Neutrophil (primary cell): ENCODE data around the gene JCAD.

Source experiments
- H3K27ac ChIP-seq: fragments of 200-600 bp; sonication (generic); 2 replicates; pipeline ENCODE4 v1.5.1; 2016; ENCODE audit warnings: mild to moderate bottlenecking, moderate library complexity
- H3K27me3 ChIP-seq: fragments of 200-600 bp; sonication (generic); 2 replicates; pipeline ENCODE4 v1.6.0; 2016; ENCODE audit warnings: mild to moderate bottlenecking
- H3K36me3 ChIP-seq: fragments of 200-600 bp; sonication (generic); 2 replicates; pipeline ENCODE4 v1.5.1; 2017
- H3K4me1 ChIP-seq, 2 experiments: fragments of 200-600 bp in 1 of 2; sonication (generic) in 1 of 2; 1 replicate in 1 of 2; 2 replicates in 1 of 2; pipeline versions ENCODE4 v1.5.1 to v1.6.1; 2013 to 2016; ENCODE audit warnings: low read depth in 1 of 2, low read length in 1 of 2, mild to moderate bottlenecking in 1 of 2, moderate library complexity in 1 of 2; ENCODE audit not compliant: control insufficient read depth in 1 of 2, insufficient read depth in 1 of 2
- H3K4me3 ChIP-seq, 2 experiments: fragments of 200-600 bp in 1 of 2; sonication (generic) in 1 of 2; 1 replicate in 1 of 2; 2 replicates in 1 of 2; pipeline ENCODE4 v1.5.1; 2013 to 2016; ENCODE audit warnings: low read depth in 1 of 2, low read length in 1 of 2, mild to moderate bottlenecking in 1 of 2, moderate library complexity in 1 of 2
- H3K9me3 ChIP-seq: fragments of 200-600 bp; sonication (generic); 2 replicates; pipeline ENCODE4 v1.5.1; 2016
- CTCF ChIP-seq: fragments of 200-600 bp; sonication (generic); IDR thresholded peaks from 2 replicates; pipeline ENCODE4 v1.5.1; 2016; ENCODE audit warnings: antibody characterized with exemption

Gene JCAD

GRCh38 chr10:29992914-29993313 lies 66.5 kb downstream of the JCAD start:
- Histone ChIP-seq H3K27me3 (peaks cover 38% of the 10 kb centered on the region), H3K27ac (no peak overlapping the region), H3K4me1 (no peaks in the 10 kb centered on the region), H3K9me3 (no peaks in the 10 kb centered on the region), H3K36me3 (no peaks in the 10 kb centered on the region), H3K4me3 (no peak overlapping the region)
- TF ChIP-seq CTCF: no peak

GRCh38 chr10:29991382-29991781 lies 68.0 kb downstream of the JCAD start:
- TF ChIP-seq CTCF: no peak
- no peak overlapping the region for H3K27ac ChIP-seq

GRCh38 chr10:29987471-29987870 lies 71.9 kb downstream of the JCAD start:
- no peaks in the 10 kb centered on the region for H3K36me3 ChIP-seq
- H3K4me3 ChIP-seq: no peak overlapping the region
- H3K27ac ChIP-seq: no peak overlapping the region
- TF ChIP-seq CTCF: no peak
- H3K4me1 ChIP-seq: no peaks in the 10 kb centered on the region
- no peaks in the 10 kb centered on the region for H3K9me3 ChIP-seq
- H3K27me3 ChIP-seq: peaks cover 6% of the 10 kb centered on the region

More at GRCh38 chr10:29991382-29991781, 68.0 kb downstream of the JCAD start:
- no peaks in the 10 kb centered on the region for H3K9me3 ChIP-seq
- no peaks in the 10 kb centered on the region for H3K36me3 ChIP-seq
- peaks cover 23% of the 10 kb centered on the region for H3K27me3 ChIP-seq
- no peak overlapping the region for H3K4me3 ChIP-seq
- H3K4me1 ChIP-seq: no peaks in the 10 kb centered on the region

- Histone ChIP-seq H3K27me3 (peaks cover 3% of the 10 kb centered on the region), H3K4me1 (no peaks in the 10 kb centered on the region), H3K4me3 (no peak overlapping the region), H3K9me3 (no peaks in the 10 kb centered on the region), H3K36me3 (no peaks in the 10 kb centered on the region), H3K27ac (no peak overlapping the region)
- TF ChIP-seq CTCF: no peak
These were observed 76.3 kb downstream of the JCAD start for GRCh38 chr10:29982997-29983648.

- H3K36me3 ChIP-seq: no peaks in the 10 kb centered on the region
- TF ChIP-seq CTCF: no peak
- no peak overlapping the region for H3K4me3 ChIP-seq
- H3K27ac ChIP-seq: no peak overlapping the region
- no peaks in the 10 kb centered on the region for H3K27me3 ChIP-seq
- no peaks in the 10 kb centered on the region for H3K4me1 ChIP-seq
- no peaks in the 10 kb centered on the region for H3K9me3 ChIP-seq
These were observed 77.9 kb downstream of the JCAD start for GRCh38 chr10:29981510-29981909.
